NCI-H82 (cell line): ENCODE measurements around the gene NKX2-4.
"Not testable (repeated sequence)": the region's sequence is repeated elsewhere in the genome, so short reads cannot be mapped to it uniquely, and the experiment has no call there.

ENCODE experiments used
- DNase-seq: peaks from one replicate; lab custom pipeline; 2025; lab: John Stamatoyannopoulos, UW

The NKX2-4 gene

DNA sequence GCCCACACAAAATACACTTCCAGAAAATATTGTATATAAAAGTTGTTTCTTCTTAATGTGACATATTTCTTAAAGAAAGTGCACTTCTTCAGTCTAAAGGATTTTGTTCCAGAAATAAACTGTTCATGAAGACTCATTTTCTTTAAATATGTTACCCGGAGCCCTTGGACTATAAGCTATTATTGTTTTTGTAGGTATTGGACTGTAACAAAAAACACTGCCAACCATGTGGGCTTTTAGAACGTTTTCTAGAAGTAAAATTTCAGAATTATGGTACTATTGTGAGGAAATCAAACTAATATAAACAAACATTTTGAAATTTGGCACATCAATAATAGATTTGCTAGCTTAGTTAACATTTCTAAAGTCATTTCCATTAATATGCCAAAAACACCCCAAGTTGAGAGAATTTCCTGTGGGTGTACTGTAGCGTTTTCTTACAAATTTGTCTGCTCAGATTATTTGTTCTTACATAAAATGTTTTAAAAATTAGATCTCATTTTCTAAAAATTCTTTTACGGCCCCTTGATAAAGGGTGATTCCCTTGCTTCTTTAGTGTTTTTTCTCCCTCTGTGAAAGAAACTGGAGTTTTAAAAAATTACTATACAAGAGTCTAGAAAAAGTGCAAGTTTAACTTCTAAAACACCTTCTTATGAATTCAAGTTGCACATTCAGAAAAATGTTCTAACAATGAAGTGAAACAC, 3.4 kb downstream of the NKX2-4 start:
- DNase-seq, result no peak

DNA sequence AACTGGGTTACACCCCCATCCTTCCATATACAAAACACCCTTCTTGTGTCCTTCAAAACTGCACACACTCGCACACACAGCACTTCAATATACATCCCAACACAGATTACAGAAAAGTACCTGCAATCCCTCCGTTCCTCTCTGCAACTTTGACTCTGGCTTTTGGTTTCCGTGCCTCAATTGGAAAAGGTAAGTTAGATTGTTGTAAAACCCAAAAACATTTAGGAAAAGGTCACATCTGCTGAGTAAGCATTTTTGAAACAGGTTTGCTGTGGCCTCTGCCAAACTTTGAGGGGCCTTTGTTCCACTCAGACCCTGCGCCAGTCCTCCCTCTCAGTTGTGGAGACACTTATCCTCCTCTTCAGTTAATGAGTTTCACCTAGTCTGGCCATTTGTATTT, 4.2 kb downstream of the NKX2-4 start:
- peak; percentile 24 for DNase-seq

DNA sequence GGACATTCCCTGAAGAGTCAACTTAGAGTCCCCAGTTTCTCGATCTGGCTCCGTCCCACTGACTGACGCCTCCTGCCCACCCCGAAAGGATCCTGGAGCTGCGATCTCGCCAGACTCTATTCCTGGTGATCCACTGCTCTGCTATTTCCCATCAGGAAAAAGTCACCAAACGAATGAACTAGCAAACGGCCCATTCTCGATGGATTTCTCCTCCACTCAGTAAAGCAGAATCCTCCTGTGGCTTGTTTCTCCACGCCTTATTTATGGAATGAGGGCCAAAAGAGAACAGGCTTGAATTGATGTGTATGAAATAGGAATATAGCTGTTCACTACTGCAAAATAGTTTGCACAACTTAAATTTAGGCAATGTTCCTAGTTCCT, 5.4 kb downstream of the NKX2-4 start:
- DNase-seq, result peak; percentile 29

DNA sequence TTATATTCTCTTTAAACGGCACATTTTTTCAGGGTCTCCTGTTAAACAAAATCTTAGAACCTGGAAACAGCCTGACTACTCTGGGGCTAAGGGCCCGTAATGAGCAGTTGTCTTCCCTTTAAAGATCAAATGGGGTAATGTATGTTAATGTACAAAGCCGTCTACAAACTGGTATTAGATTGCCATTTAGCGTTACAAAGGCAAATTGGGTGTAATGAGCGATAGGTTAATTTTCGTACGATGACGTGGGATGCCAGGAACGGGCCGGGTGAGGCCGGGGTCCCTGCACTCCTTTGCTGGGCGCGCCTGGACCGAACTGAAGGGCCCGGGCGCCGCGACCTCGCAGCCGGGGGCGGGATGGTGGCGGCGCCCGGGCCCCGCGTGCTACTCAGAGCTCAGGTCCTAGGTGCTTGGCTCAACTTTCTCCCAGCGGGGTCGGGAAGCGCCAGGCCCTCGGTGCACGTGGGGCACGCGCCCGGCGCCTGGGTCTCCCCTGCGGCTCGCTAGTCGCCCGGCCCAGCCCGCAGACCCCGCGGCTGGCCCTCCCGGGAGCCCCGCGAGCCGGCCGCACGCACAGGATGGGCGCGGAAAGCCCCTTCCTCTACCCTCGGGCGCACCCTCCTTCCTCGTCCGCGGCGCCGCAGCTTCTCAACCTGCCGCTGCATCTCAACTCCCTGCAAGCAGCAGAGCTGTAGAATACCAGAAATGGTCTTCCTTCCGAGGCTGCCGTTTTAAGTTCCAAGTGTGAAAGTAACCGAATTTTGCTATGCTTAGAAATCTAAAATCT, 5.9 kb downstream of the NKX2-4 start:
- DNase-seq, result peak; percentile 31

DNA sequence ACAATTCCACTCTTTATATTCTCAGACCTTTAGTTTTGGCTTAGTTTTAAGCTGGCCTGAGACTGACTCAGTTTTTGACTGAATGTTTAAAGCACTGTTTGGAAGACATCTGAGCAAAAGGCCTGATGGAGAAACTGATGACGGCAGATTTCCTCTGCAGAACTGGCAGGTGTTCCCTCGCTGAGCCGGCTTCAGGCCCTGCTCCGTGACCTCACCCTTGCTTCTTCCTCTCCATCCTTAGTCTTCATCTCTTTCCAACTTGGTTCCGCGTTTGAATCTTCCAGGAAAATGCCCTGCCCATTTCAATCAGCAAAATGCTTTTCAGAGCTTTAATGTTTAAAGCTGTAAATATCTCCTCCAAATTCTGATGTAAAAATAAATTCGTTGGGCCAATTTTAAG, 6.6 kb downstream of the NKX2-4 start:
- peak; percentile 15 for DNase-seq

DNA sequence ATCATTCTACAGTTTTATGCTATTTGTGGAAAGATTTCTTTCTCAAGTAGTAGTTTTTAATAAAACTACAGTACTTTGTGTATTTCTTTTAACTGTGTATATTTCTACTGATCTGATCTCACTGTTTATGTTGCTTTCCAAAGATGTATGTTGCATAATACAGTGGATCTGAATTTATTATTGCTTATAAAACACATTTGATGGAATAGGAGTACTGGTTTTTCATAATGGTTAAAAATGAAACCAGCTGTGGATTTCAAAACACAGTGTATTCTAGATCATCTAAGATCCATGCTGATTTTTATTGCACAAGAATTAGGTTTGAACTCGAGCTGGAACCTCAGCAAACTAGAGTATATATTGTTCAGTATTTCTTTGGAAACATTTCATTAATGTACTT, 8.0 kb downstream of the NKX2-4 start:
- no peak for DNase-seq

DNA sequence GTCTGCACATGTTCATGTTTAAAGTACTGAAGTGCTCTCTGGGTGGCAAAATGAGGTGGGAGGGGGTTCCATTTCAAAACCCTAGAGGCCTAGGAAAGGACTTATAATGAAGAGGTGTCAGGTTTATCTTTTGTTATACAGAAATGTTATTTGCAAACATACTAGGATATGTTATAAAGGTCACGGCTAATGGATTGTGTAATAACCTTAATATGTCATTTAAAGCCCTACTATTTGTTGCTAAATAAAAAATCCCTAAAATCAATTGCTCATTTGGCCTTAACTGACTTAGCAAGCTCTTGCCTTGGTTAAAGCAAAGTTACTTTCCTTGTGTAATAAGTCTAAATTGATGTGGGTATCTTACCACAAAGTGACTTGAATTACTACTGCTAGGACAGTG, 8.8 kb downstream of the NKX2-4 start:
- DNase-seq, result no peak

DNA sequence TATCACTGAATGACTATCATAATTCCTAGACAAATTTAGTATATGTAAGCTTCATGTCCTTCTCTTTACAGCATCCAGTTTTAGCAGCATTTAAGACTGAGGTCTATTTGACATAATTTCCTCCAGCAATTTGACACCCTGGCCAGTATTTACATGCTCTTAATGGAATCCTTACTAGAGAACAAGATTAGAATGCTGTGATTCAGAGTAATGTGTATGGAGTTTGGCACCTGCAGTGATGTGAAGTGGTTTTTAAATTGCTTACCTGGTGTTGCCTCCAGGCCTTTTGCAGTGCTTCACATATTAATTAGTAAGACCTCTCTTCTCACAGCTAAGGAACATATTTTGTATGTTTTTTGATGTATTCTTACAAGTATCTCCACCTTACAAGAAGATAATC, 9.8 kb downstream of the NKX2-4 start:
- no peak for DNase-seq

DNA sequence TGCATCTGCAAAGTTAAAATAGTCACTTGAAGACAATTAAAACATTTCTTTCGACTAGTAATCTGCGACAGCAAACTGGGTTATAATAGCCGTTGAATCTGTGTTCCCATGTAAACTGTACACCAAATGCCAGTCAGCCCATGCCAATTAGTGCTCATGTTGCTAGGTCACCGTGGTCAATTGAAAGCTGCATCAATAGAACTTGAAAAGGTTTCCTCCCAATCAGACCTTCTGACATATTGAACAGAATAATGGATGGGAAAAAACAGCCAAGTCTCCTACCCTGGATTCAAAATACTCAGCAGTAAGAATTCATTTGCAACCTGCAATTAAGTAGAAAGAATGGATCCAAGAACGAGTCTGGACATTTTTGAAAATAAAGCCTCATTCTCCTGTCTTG, 11.2 kb downstream of the NKX2-4 start:
- no peak for DNase-seq

DNA sequence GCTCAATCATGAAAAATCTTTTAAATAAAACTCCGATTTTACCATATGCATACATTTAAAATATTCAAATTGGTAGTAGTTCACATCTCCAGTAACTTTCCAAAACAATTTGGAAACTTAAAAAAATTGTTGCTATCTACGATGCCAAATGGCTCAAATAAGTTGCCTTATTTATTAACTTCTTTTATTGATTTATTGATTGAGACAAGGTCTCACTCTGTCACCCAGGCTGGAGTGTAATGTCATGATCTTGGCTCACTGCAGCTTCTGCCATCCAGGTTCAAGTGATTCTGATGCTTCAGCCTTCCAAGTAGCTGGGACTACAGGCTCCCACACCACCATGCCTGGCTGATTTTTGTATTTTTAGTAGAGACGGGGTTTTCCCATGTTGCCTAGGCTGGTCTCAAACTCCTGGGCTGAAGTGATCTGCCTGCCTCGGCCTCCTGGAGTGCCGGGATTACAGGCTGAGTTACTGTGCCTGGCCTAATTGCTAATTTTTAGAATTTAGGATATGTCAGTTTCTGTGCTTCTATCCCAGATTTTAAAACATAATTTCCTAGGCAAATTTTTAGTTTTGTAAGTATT, 12.9 kb downstream of the NKX2-4 start:
- DNase-seq, result no peak

DNA sequence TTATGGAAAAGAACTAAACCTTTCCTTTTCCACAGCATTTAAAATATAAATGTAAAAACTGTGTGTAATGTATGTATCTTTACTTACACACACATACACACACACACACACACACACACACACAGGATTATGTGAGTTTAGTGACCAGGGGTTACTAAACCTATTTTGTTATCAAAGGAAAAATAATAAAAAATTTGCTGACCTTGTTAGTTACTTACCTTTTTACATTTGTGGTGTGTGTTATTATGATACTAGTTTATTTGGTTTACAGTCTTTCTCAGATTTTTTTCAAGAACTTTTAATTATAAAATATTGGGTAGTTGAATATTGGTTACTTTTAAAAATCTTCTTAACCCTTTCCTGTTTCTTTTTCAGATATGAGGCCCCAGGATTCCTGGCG, 15.7 kb downstream of the NKX2-4 start:
- DNase-seq, result no peak

DNA sequence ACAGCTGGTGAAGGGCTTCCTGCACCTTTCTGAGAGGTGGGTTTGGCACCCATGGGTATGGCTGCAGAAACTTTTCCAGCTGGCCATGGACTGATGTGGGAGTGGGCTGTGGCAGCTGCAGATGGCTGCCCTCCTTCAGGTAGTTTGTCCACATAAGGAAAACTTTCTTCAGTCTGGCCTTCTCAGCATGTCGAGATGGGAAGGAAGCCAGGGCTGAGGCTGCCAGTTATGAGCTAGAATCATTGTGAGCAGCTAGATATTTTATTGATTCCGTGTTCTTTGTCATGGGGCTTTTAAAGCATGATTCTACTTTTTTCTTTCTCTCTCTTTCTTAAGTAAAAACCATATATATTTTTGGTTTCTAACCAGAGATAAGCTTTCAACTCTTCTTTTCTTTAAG, 16.6 kb downstream of the NKX2-4 start:
- DNase-seq, result no peak

DNA sequence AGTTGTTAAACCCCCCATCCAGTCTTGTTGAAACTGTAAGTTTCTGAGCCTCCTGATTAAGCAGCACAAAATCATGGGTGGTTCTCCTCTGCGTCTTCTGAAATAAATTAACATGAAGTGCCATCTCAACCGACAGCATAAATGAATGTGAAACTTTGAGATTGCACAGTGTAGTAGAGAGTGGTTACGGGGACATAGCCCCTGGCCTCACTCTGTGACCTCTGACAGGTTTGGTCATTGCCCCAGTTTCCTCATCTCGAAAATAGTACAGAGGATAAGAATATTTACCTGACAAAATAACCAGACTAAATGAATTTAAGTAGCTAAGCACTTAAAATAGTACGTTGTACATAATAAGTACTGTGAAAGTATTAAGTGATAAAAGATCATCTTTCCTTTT, 19.1 kb downstream of the NKX2-4 start:
- DNase-seq, result no peak

DNA sequence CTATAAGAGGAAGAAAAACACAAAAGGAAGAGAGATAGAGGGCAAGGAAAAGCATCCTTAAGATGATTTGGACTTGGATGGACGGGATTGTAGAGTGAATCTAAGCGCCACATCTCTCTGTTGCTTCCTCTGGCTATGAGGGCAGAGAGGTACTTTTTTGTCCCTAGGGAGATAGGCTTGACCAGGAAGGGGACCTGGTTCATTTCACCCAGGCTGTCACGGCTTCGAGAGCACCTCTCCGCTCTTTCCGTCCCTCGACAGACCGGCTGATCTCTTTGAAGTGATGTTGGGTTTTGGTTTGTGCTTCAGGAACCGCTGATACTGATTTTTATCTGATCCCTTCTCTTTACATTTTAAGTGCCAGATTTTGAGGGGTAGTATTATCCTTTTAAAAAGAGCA, 19.6 kb downstream of the NKX2-4 start:
- DNase-seq, result no peak

DNA sequence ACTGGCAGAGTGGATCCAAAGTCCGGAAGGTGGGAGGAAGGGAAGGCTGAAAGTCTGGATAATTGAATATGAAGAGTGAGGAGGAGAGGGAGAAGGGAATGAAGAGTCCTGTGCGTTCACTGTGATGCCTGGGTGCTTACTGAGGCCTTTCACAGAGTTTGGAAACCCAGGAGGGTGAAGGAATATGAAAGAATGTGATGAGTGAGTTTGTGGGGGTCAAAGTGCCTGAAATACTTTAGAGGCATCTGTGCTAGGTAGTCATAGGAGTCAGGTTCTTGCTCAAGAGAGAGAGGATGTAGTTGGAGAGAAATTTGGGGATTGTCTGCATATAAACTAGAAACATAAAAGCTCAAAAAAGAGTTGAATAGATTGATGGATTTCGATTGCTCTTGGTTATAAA, 20.7 kb downstream of the NKX2-4 start:
- DNase-seq, result no peak

DNA sequence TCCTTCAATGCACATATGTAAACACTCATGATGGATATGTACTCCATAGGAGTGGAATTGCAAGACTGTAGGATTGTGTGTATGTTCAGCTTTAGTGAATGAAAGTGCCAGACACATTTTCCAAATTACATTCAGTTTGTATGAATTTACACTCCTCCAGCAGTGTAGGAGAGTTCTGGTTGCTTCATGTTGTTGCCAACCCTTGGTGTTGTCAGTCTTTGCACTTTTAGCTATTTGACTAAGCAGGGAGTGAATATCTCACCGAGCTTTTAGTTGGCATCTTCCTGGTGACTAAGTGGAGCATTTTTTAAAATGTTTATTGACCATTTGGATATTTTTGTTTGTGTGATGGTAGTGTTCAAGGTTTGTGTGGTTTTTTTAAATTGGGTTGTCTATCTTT, 23.9 kb downstream of the NKX2-4 start:
- DNase-seq, result no peak

DNA sequence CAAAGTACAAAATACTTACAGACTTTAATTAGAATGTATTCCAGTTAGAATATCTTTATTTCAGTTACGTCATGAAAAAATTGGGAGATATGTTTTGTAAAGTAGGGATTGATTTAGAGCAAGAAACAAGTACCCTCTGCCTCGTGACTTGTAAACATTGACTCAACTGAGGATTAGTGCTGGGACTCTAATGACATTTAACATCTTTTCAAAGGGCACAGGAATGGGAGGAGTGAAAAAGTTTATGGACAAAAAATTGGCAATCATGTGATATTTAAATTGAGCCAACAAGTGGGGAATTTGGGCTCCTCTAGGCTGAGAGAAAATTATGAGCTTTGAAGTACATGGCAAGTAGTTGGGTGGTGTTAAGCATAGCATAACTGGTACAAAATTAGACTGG, 25.3 kb downstream of the NKX2-4 start:
- no peak for DNase-seq

DNA sequence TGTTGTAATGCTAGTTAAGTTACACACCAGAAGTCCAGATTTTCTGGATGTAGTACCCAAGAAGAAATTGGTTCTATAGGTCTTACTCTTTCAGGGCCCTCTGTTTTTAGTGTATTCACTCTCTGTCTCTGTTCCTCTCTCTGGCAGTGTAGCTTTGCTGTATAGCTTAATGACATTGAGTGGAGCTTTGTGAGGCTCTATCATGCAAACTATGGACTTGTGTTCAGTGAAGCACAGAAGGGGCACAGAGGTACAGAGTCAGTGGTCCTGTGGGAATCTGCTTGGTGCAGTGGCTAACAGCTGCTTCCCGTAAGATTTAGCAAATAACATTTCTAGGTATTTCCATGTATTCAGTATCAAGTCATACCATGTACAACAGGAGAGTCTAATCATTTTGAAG, 26.1 kb downstream of the NKX2-4 start:
- no peak for DNase-seq

DNA sequence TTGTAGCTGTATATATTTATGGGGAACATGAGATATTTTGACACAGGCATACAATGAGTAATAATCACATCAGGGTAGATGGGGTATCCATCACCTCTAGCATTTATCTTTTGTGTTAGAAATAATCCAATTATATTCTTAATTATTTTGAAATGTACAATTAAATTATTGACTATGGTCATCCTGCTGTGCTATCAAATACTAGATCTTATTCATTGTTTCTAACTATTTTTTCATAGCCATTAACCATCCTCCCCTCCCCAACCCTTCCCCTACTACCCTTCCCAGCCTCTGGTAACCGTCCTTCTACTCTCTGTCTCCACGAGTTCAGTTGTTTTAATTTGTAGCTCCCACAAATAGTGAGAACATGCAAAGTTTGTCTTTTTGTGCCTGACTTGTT, 28.5 kb downstream of the NKX2-4 start:
- DNase-seq, result no peak

DNA sequence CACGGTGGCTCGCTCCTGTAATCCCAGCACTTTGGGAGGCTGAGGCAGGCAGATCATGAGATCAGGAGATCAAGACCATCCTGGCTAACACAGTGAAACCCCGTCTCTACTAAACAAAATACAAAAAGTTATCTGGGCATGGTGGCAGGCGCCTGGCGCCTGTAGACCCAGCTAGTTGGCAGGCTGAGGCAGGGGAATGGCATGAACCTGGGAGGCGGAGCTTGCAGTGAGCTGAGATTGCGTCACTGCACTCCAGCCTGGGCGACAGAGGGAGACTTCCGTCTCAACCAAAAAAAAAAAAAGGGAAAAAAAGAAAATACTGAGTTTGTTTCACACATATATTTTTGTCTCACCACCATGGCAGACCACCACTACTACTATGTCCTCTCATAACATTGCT, 31.1 kb downstream of the NKX2-4 start:
- not testable (repeated sequence) for DNase-seq

DNA sequence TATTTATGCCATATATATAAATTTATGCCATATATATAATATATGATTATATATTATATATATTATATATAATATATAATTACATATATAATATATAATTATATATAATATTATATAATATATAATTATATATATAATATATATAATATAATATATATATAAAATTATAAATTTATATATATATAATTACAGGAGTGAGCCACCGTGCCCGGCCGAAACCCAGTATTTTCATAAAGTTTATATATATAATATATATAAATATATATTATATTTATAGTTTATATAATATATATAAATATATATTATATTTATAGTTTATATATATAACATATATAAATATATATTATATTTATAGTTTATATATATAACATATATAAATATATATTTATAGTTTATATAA, 31.6 kb downstream of the NKX2-4 start:
- DNase-seq, result no peak

DNA sequence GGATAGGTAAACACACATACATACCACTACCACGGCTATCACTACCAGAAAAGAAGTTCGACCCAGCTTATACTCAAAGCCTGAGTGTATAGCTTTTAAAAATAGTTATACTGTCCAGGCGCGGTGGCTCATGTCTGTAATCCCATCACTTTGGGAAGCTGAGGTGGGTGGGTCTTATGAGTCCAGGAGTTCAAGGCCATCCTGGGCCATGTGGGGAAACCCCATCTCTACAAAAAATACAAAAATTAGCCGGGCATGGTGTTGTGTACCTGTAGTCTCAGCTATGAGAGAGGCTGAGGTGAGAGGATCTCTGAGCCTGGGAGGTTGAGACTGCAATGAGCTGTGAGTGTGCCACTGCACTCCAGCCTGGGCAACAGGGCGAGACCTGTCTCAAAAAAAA, 32.9 kb downstream of the NKX2-4 start:
- no peak for DNase-seq

DNA sequence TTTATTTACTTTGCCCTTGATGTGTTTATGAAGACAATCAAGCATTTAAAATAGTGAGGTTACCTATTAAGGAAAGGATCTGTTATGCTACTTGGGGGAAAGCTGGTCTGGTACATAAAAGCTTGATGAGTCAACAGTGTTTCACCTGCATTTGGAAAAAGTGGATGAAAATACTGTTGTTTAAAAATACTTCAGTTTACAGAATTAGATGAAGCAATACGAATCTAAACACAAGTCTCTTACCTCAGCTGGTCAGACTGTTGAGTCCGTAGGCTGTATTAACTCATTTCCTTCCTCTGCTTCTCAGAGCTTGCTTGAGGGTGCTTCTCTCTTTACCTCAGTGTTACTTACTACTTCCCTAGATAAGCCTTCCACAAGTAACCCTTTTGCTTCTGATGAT, 36.1 kb downstream of the NKX2-4 start:
- no peak for DNase-seq

DNA sequence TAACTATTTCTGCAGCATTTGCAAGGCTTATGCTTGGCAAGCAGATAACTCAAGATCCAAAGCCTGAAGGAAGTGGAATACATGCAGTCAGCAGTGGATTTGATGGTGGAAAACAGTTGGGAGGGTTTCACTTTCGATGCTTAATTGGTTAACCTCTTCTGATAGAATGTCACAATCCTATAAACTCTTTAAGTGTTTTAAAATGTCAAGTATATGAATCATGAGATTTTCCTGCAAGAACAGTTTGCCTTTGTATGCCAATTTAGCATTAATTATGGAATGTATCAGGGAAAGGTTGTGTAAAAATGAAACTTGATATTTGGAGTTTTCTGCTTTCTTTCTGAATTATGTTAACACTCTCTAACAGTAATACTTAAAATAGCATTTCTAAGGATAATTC, 36.6 kb downstream of the NKX2-4 start:
- no peak for DNase-seq
